H1 (cell line): Measurements from ENCODE around the gene DPYSL3. TPM values are rescaled to one million over a fixed set of nuclear protein-coding genes. Genes with fewer than 3 reads are reported as not detected.

Source experiments
- TAF7 ChIP-seq: optimal IDR thresholded peaks from 2 replicates; pipeline ENCODE3; 2011; ENCODE audit warnings: low read depth, mild to moderate bottlenecking, inconsistent platforms, low read length, moderate library complexity, borderline replicate concordance
- polyA plus RNA-seq, 7 experiments: library from polyadenylated mRNA; depleted of rRNA in 3 of 7; stranded (reverse) in 5 of 7; unstranded in 2 of 7; fragments of >200 nt in 5 of 7; fragments of 200-250 nt in 2 of 7; gene quantifications; 1 replicate in 5 of 7; 2 replicates in 1 of 7; 4 replicates in 1 of 7; pipeline versions ENCODE4 v1.2.1 to v1.2.3, GENCODE V29; 2011 to 2013; ENCODE audit warnings: missing spikeins in 2 of 7, mixed read lengths in 2 of 7
- total RNA-seq: library from RNA; stranded (reverse); fragmentation: NEBNext Ultra II Directional; extraction: Animal tissue kit (Norgen Biotek cat#: 25700); gene quantifications from 2 replicates; pipeline ENCODE4 v1.2.1, GENCODE V29; 2021

DPYSL3 gene
- total and polyA plus RNA-seq, 2 of the 8 experiments (the other 6 are each of a cell fraction or from before 2014, with no cell fraction given): 268 to 387 TPM

DNA sequence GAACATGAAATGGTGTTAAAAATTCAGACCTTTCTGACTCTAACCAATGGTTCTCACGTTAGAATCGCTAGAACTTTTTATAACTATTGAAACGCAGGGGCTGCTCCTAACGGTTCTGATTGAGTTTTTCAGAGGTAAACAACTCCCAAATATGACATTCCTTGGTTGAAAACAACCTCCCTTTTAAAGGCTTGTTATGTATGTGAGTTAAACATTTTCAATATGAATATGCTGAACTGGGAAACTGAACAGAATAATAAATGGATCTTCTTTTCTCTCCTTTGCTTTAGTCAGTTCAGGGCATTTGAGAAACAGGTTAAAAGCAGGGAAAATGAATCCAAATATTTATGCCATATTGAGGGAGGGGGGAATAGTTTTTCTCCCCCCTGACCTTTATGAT, 13.2 kb upstream of the DPYSL3 start (continued):
- no peak for TF ChIP-seq TAF7
- TF ChIP-seq, all 59 proteins: peak for 0
